ENCODE results near the gene NR4A2. TPM values are rescaled to one million over a fixed set of nuclear protein-coding genes. Genes with fewer than 3 reads are reported as not detected.

Gene NR4A2
- polyA plus RNA-seq, 1 donor (not counting 4 experiments of a cell fraction or from before 2014, with no cell fraction given) = 4.5 TPM

GRCh38 chr2:156331572-156332283 lies 793 bp downstream of the NR4A2 start:
- Histone ChIP-seq H3K36me3 (ENCODE audit: control insufficient read depth in 2 of 2, extremely low read depth in 1 of 2, insufficient read depth in 2 of 2, low read length in 2 of 2) (no peaks in the 10 kb centered on the region), H3K9ac (ENCODE audit: control insufficient read depth, extremely low read depth, insufficient read depth, low read length) (peak overlapping the region; percentile 93), H3K27me3 (ENCODE audit: control insufficient read depth, extremely low read depth, insufficient read depth, low read length) (peaks cover 5% of the 10 kb centered on the region), H3K27ac (ENCODE audit: control insufficient read depth, insufficient read depth, low read length) (peak overlapping the region; percentile 94), H3K4me3 (ENCODE audit: control insufficient read depth in 2 of 3, extremely low read depth in 1 of 3, insufficient read depth in 2 of 3, low read depth in 1 of 3, low read length in 3 of 3) (peak overlapping the region; percentile 75 to 90 (median 90)), H2AFZ (ENCODE audit: control insufficient read depth, low read length) (peak overlapping the region; percentile 94), H3K79me2 (ENCODE audit: control insufficient read depth, insufficient read depth, low read length) (no peaks in the 10 kb centered on the region), H4K20me1 (ENCODE audit: control insufficient read depth, extremely low read depth, insufficient read depth, low read length) (no peaks in the 10 kb centered on the region), H3K4me2 (ENCODE audit: control insufficient read depth, extremely low read depth, insufficient read depth, low read depth, low read length) (peak overlapping the region; percentile 87), H3K9me3 (ENCODE audit: control insufficient read depth, low read depth, low read length) (no peaks in the 10 kb centered on the region), H3K9me1 (ENCODE audit: control insufficient read depth, extremely low read depth, insufficient read depth, low read length) (no peaks in the 10 kb centered on the region), H3K4me1 (ENCODE audit: control insufficient read depth, extremely low read depth, insufficient read depth, low read length) (peaks cover 7% of the 10 kb centered on the region)
- FAIRE-seq (no peak), DNase-seq (ENCODE audit: low read depth, low spot score) (no peak)
- dilution Hi-C loops (cut with MboI; ENCODE audit: extremely low pct_ligation_motif_present, low sequenced_read_pairs) = no loop called here
- no peak for TF ChIP-seq CTCF (optimal IDR thresholded peaks at IDR 0.05 in 1 of 3, IDR thresholded peaks at IDR 0.05 in 1 of 3, conservative IDR thresholded peaks at IDR 0.05 in 1 of 3; ENCODE audit: extremely low read depth in 1 of 3, insufficient read depth in 2 of 3, low read length in 3 of 3)
- no peak for TF ChIP-seq EZH2 (IDR thresholded peaks at IDR 0.05; ENCODE audit: low read length)

- H3K79me2 ChIP-seq (ENCODE audit: control insufficient read depth, insufficient read depth, low read length) = no peaks in the 10 kb centered on the region
- no peak overlapping the region for H3K4me3 ChIP-seq (ENCODE audit: control insufficient read depth in 2 of 3, extremely low read depth in 1 of 3, insufficient read depth in 2 of 3, low read depth in 1 of 3, low read length in 3 of 3)
- H4K20me1 ChIP-seq (ENCODE audit: control insufficient read depth, extremely low read depth, insufficient read depth, low read length) = no peaks in the 10 kb centered on the region
- H3K9me3 ChIP-seq (ENCODE audit: control insufficient read depth, low read depth, low read length) = no peaks in the 10 kb centered on the region
- H3K27me3 ChIP-seq (ENCODE audit: control insufficient read depth, extremely low read depth, insufficient read depth, low read length) = peaks cover 5% of the 10 kb centered on the region
- H3K36me3 ChIP-seq (ENCODE audit: control insufficient read depth in 2 of 2, extremely low read depth in 1 of 2, insufficient read depth in 2 of 2, low read length in 2 of 2) = no peaks in the 10 kb centered on the region
- H3K4me1 ChIP-seq (ENCODE audit: control insufficient read depth, extremely low read depth, insufficient read depth, low read length) = peaks cover 7% of the 10 kb centered on the region
- no peak overlapping the region for H3K4me2 ChIP-seq (ENCODE audit: control insufficient read depth, extremely low read depth, insufficient read depth, low read depth, low read length)
- no peak overlapping the region for H3K27ac ChIP-seq (ENCODE audit: control insufficient read depth, insufficient read depth, low read length)
- no peak overlapping the region for H2AFZ ChIP-seq (ENCODE audit: control insufficient read depth, low read length)
- H3K9me1 ChIP-seq (ENCODE audit: control insufficient read depth, extremely low read depth, insufficient read depth, low read length) = no peaks in the 10 kb centered on the region
- TF ChIP-seq EZH2 (IDR thresholded peaks at IDR 0.05; ENCODE audit: low read length) = no peak
- no peak for TF ChIP-seq CTCF (optimal IDR thresholded peaks at IDR 0.05 in 1 of 3, IDR thresholded peaks at IDR 0.05 in 1 of 3, conservative IDR thresholded peaks at IDR 0.05 in 1 of 3; ENCODE audit: extremely low read depth in 1 of 3, insufficient read depth in 2 of 3, low read length in 3 of 3)
- DNase-seq (ENCODE audit: low read depth, low spot score) (no peak), FAIRE-seq (no peak)
- H3K9ac ChIP-seq (ENCODE audit: control insufficient read depth, extremely low read depth, insufficient read depth, low read length) = no peak overlapping the region
- dilution Hi-C loops (cut with MboI; ENCODE audit: extremely low pct_ligation_motif_present, low sequenced_read_pairs) = no loop called here
Observed at GRCh38 chr2:156329927-156330726, 2.4 kb downstream of the NR4A2 start.

Data from keratinocyte (primary cell).